ENCODE measurements around the gene PPFIA2. TPM values are rescaled to one million over a fixed set of nuclear protein-coding genes. Genes with fewer than 3 reads are reported as not detected.

PPFIA2 gene
- total RNA-seq (2013; cell fraction: nucleolus; rRNA removed), result not detected in 2 replicates
- total RNA-seq (2014; rRNA removed), result not detected in 2 replicates
- total RNA-seq (2014; rRNA removed; fragmentation: Illumina TruSeq; extraction: Trizol), result 0.27 and 0.28 TPM in 2 replicates
- not detected in 2 replicates for total RNA-seq (2021)
- polyA plus RNA-seq (2011; ENCODE audit: low read depth), result not detected
- polyA plus RNA-seq (2011; rRNA removed), result 0.39 and 0.48 TPM in 2 replicates
- 0.18 and 0.27 TPM in 2 replicates for polyA plus RNA-seq (2011; cell fraction: cytosol; rRNA removed)
- polyA plus RNA-seq (2011; cell fraction: nucleus; rRNA removed), result 0.72 and 1.1 TPM in 2 replicates
- polyA plus RNA-seq (2012), result not detected in 2 replicates
- not detected in 2 replicates for polyA plus RNA-seq (2014; fragmentation: Illumina TruSeq; extraction: Trizol)
- under 1 TPM in 1 of 2 experiments, not detected in 1; 0.09 TPM for polyA plus RNA-seq (2014; fragmentation: Nextera tagmentation; extraction: Ambion mirVana)
- 0.06 TPM in 1 of 2 replicates, not detected in the other for polyA plus RNA-seq (2014; rRNA removed)
- not detected for polyA plus RNA-seq (2016; fragmentation: Nextera tagmentation; extraction: Ambion mirVana)
- polyA minus RNA-seq (2011; rRNA and poly(A)+ RNA removed), result 1.6 and 1.8 TPM in 2 replicates
- polyA minus RNA-seq (2011; cell fraction: cytosol; rRNA and poly(A)+ RNA removed), result not detected in 2 replicates
- polyA minus RNA-seq (2011; cell fraction: nucleus; rRNA and poly(A)+ RNA removed), result 1.9 and 3.8 TPM in 2 replicates
- Bru-seq, nascent RNA, result percentile 4 among the genes with signal in this experiment
- BruChase-seq, experiment 1, labeled RNA remaining after a 6-hour chase, result percentile 7 among the genes with signal in this experiment
- percentile 4 among the genes with signal in this experiment for BruChase-seq, experiment 2, labeled RNA remaining after a 2-hour chase
- long read RNA-seq, experiment 1, result 0 reads
- long read RNA-seq, experiment 2, partial matches to known transcripts, result 1 of 14 reads
- long read RNA-seq, experiment 2, other reads (novel, unspliced or antisense), result 13 of 14 reads

DNA sequence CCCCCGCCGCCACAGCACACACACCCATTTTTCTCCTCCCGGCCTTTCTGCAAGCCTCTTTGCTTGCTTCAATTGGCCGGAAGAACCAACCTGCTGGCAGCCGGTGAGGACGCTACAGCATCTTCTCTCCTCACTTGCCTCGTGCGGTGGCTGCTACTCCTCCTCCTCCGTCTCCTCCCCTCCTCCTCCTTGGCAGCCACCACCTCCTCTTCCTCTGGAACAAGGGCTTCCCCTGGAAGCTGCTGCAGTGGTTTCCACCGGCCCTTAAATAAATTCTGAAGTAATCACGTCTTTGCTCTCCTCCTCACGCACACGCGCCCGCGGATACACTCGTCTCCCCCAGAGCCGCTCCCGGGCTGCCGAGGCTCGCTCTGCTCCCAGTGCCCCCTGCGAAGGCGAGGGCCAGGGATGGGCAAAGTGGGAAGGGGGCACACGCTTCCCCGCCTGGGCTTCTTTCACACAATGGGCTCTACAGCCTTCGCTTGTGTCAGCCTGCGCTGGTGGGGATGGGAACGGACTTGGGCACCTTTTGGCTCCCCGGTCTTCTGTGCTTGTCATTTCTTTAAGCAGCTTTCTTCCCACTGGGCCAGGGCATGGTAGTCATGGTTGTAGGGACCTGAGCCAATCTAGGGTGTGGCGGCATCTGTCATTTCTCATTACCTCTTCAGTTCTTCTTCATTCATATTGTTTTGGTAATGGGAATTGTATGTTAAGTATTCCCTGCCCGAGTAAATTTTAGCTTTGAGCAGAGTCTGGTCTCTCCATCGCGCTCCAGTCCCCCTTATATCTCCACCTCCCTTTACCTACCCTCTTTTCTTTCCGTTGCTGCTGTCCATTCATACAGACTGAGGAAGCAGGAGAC, at the start of gene PPFIA2:
PPFIA2 (minus strand) TSS at position 161 of the 862 bp plus-strand sequence.
- RAD21 ChIA-PET (ENCODE audit: unreplicated experiment), result no interaction called here
- POLR2A ChIA-PET, result no interaction called here
- BruUV-seq (replicated peaks), result no TSS peak
- Histone ChIP-seq H2AFZ (ENCODE audit: control insufficient read depth, low read depth, low read length) (no peak within 1 kb of the TSS), H3K4me2 (ENCODE audit: control insufficient read depth, insufficient read depth) (peak within 1 kb of the TSS; percentile 17; the same call in 1 of the 2 replicates), H3K9me3 (replicated peaks; ENCODE audit: control insufficient read depth, insufficient read depth, low read length) (no peaks in the 10 kb centered on the region), H3K4me1 (ENCODE audit: control insufficient read depth, insufficient read depth, low read length) (no peaks in the 10 kb centered on the region), H3K79me2 (ENCODE audit: control insufficient read depth, insufficient read depth, low read length) (no peaks in the 10 kb centered on the region), H3K27ac (ENCODE audit: control insufficient read depth, insufficient read depth) (no peak within 1 kb of the TSS), H3K27me3 (replicated peaks in 1 of 2; ENCODE audit: control insufficient read depth in 2 of 2, insufficient read depth in 2 of 2, low read length in 1 of 2) (peaks cover 0 to 2% of the 10 kb centered on the region in 2 experiments; a peak in 3 of 4 replicates), H3K9ac (ENCODE audit: control insufficient read depth, insufficient read depth, low read length) (no peak within 1 kb of the TSS), H3K36me3 (ENCODE audit: control insufficient read depth in 2 of 2, insufficient read depth in 2 of 2, low read length in 1 of 2) (no peaks in the 10 kb centered on the region), H3K4me3 (no peak within 1 kb of the TSS), H4K20me1 (ENCODE audit: control insufficient read depth, insufficient read depth) (no peaks in the 10 kb centered on the region)
- CTCF ChIA-PET, result interaction anchor here (1.4 kb wide), 1 partner anchor 11 kb away, joined by 3 read pairs; no protein-coding TSS in a partner anchor
- SMC1A ChIA-PET (ENCODE audit: uncharacterized antibody, unreplicated experiment), result no interaction called here
- FAIRE-seq (no peak), ATAC-seq (peak; percentile 47; the same call in 2 of the 3 replicates), DNase-seq (ENCODE audit: low read depth, low spot score) (no peak)
- TF ChIP-seq NR2F1 (conservative IDR thresholded peaks at IDR 0.05) (no peak), MYB (IDR thresholded peaks at IDR 0.05; ENCODE audit: borderline replicate concordance, low read depth, low read length) (no peak)
- TF ChIP-seq, protein P1, sequence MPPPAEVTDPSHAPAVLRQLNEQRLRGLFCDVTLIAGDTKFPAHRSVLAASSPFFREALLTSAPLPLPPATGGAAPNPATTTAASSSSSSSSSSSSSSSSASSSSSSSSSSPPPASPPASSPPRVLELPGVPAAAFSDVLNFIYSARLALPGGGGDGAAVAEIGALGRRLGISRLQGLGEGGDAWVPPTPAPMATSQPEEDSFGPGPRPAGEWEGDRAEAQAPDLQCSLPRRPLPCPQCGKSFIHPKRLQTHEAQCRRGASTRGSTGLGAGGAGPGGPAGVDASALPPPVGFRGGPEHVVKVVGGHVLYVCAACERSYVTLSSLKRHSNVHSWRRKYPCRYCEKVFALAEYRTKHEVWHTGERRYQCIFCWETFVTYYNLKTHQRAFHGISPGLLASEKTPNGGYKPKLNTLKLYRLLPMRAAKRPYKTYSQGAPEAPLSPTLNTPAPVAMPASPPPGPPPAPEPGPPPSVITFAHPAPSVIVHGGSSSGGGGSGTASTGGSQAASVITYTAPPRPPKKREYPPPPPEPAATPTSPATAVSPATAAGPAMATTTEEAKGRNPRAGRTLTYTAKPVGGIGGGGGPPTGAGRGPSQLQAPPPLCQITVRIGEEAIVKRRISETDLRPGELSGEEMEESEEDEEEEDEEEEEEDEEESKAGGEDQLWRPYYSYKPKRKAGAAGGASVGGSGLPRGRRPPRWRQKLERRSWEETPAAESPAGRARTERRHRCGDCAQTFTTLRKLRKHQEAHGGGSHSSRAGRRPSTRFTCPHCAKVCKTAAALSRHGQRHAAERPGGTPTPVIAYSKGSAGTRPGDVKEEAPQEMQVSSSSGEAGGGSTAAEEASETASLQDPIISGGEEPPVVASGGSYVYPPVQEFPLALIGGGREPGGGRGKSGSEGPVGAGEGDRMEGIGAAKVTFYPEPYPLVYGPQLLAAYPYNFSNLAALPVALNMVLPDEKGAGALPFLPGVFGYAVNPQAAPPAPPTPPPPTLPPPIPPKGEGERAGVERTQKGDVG (CRISPR knock-in tag; IDR thresholded peaks at IDR 0.05), result no peak
- intact Hi-C loops (cut with micrococcal nuclease; ENCODE audit: unreplicated experiment), result no loop called here
- 33% methylated on average over 25 of the region's 34 CpGs for WGBS (ENCODE audit: insufficient coverage, insufficient replicate concordance, low lambda C conversion rate, missing lambda C conversion rate)
- in situ Hi-C loops (cut with MboI), result no loop called here

All from GM12878 (cell line).